ENCODE measurements around the gene SELP.

- TF ChIP-seq CTCF (IDR thresholded peaks at IDR 0.05) (no peak), POLR2A (IDR thresholded peaks at IDR 0.05) (no peak)
Measured at GRCh38 chr1:169634145-169634544, 4.2 kb upstream of the SELP start.
